IgD-negative memory B cell (primary cell): ENCODE data around the gene GHR. TPM values are rescaled to one million over a fixed set of nuclear protein-coding genes. Genes with fewer than 3 reads are reported as not detected.
"Not testable (repeated sequence)": the region's sequence is repeated elsewhere in the genome, so short reads cannot be mapped to it uniquely, and the experiment has no call there.

Source experiments
- H3K27ac Mint-ChIP-seq, 3 donors: one replicate each; pipeline ENCODE4 v1.8.0; 2020 to 2022; ENCODE audit warnings: mild to moderate bottlenecking in 3 of 3, mixed read lengths in 3 of 3, moderate library complexity in 1 of 3
- H3K27me3 Mint-ChIP-seq: one replicate; pipeline ENCODE4 v1.8.0; 2021; ENCODE audit warnings: mixed read lengths
- H3K36me3 Mint-ChIP-seq: one replicate; pipeline ENCODE4 v1.8.0; 2020; ENCODE audit warnings: mild to moderate bottlenecking, mixed read lengths
- H3K4me1 Mint-ChIP-seq, 3 donors: one replicate each; pipeline ENCODE4 v1.8.0; 2020 to 2022; ENCODE audit warnings: mixed read lengths in 3 of 3, mild to moderate bottlenecking in 1 of 3
- H3K4me3 Mint-ChIP-seq, 4 donors: one replicate each; pipeline ENCODE4 v1.8.0; 2020 to 2022; ENCODE audit warnings: mild to moderate bottlenecking in 4 of 4, mixed read lengths in 4 of 4, moderate library complexity in 3 of 4
- H3K9me3 Mint-ChIP-seq, 3 donors: one replicate each; pipeline ENCODE4 v1.8.0; 2020 to 2021; ENCODE audit warnings: mixed read lengths in 3 of 3, mild to moderate bottlenecking in 1 of 3
- polyA plus RNA-seq: library from polyadenylated mRNA; unstranded; fragments of 300-500 nt; fragmentation: Illumina TruSeq; gene quantifications from one replicate; pipeline ENCODE4 v1.2.3, GENCODE V29; 2021

GHR gene
- polyA plus RNA-seq, 1 donor from 2014 or later = not detected

GRCh38 chr5:42555797-42556196 is 132.6 kb downstream of the GHR start:
- H3K27me3 Mint-ChIP-seq = no peaks in the 10 kb centered on the region
- no peaks in the 10 kb centered on the region for H3K4me1 Mint-ChIP-seq
- H3K9me3 Mint-ChIP-seq = no peaks in the 10 kb centered on the region
- H3K27ac Mint-ChIP-seq = no peak overlapping the region
- peaks cover 2% of the 10 kb centered on the region for H3K36me3 Mint-ChIP-seq
- no peak overlapping the region for H3K4me3 Mint-ChIP-seq

- H3K36me3 Mint-ChIP-seq = no peaks in the 10 kb centered on the region
- no peaks in the 10 kb centered on the region for H3K9me3 Mint-ChIP-seq
- H3K4me3 Mint-ChIP-seq = no peak overlapping the region
- no peaks in the 10 kb centered on the region for H3K27me3 Mint-ChIP-seq
- H3K27ac Mint-ChIP-seq = no peak overlapping the region
- no peaks in the 10 kb centered on the region for H3K4me1 Mint-ChIP-seq
Measured at GRCh38 chr5:42557689-42558088, 134.4 kb downstream of the GHR start.

- no peaks in the 10 kb centered on the region for H3K36me3 Mint-ChIP-seq
- no peaks in the 10 kb centered on the region for H3K4me1 Mint-ChIP-seq
- H3K9me3 Mint-ChIP-seq = no peaks in the 10 kb centered on the region
- no peaks in the 10 kb centered on the region for H3K27me3 Mint-ChIP-seq
- H3K27ac Mint-ChIP-seq = no peak overlapping the region
- H3K4me3 Mint-ChIP-seq = no peak overlapping the region
Measured at GRCh38 chr5:42561656-42562055, 138.4 kb downstream of the GHR start.

GRCh38 chr5:42564689-42565356 is 141.6 kb downstream of the GHR start:
- Mint-ChIP-seq H3K27ac (no peak overlapping the region), H3K27me3 (no peaks in the 10 kb centered on the region), H3K4me1 (no peaks in the 10 kb centered on the region), H3K36me3 (no peaks in the 10 kb centered on the region), H3K4me3 (no peak overlapping the region), H3K9me3 (no peaks in the 10 kb centered on the region)

GRCh38 chr5:42566652-42567295 is 143.5 kb downstream of the GHR start:
- H3K4me1 Mint-ChIP-seq = no peaks in the 10 kb centered on the region
- H3K4me3 Mint-ChIP-seq = no peak overlapping the region
- no peak overlapping the region for H3K27ac Mint-ChIP-seq

GRCh38 chr5:42569325-42569724 is 146.1 kb downstream of the GHR start:
- no peaks in the 10 kb centered on the region for H3K9me3 Mint-ChIP-seq
- H3K4me1 Mint-ChIP-seq = no peaks in the 10 kb centered on the region
- peaks cover 5% of the 10 kb centered on the region for H3K27me3 Mint-ChIP-seq
- no peak overlapping the region for H3K4me3 Mint-ChIP-seq
- no peaks in the 10 kb centered on the region for H3K36me3 Mint-ChIP-seq
- no peak overlapping the region for H3K27ac Mint-ChIP-seq

More at GRCh38 chr5:42566652-42567295, 143.5 kb downstream of the GHR start:
- Mint-ChIP-seq H3K36me3 (no peaks in the 10 kb centered on the region), H3K27me3 (no peaks in the 10 kb centered on the region), H3K9me3 (no peaks in the 10 kb centered on the region)

- H3K27me3 Mint-ChIP-seq = peaks cover 6% of the 10 kb centered on the region
- no peak overlapping the region for H3K27ac Mint-ChIP-seq
Measured at GRCh38 chr5:42569953-42570548, 146.8 kb downstream of the GHR start.

GRCh38 chr5:42570966-42571960 is 148.0 kb downstream of the GHR start:
- no peak overlapping the region for H3K27ac Mint-ChIP-seq
- H3K9me3 Mint-ChIP-seq = peaks cover 0 to 2% (median 0%) of the 10 kb centered on the region in 3 donors
- H3K4me3 Mint-ChIP-seq = no peak overlapping the region
- no peaks in the 10 kb centered on the region for H3K36me3 Mint-ChIP-seq
- no peaks in the 10 kb centered on the region for H3K4me1 Mint-ChIP-seq
- H3K27me3 Mint-ChIP-seq = peaks cover 11% of the 10 kb centered on the region

More at GRCh38 chr5:42569953-42570548, 146.8 kb downstream of the GHR start:
- Mint-ChIP-seq H3K9me3 (no peaks in the 10 kb centered on the region), H3K4me1 (no peaks in the 10 kb centered on the region), H3K36me3 (no peaks in the 10 kb centered on the region), H3K4me3 (no peak overlapping the region)

- H3K27me3 Mint-ChIP-seq = peaks cover 11% of the 10 kb centered on the region
- H3K27ac Mint-ChIP-seq = no peak overlapping the region
- H3K9me3 Mint-ChIP-seq = peaks cover 0 to 2% (median 0%) of the 10 kb centered on the region in 3 donors
- no peaks in the 10 kb centered on the region for H3K4me1 Mint-ChIP-seq
- H3K4me3 Mint-ChIP-seq = no peak overlapping the region
- no peaks in the 10 kb centered on the region for H3K36me3 Mint-ChIP-seq
Measured at GRCh38 chr5:42572313-42572712, 149.1 kb downstream of the GHR start.

- no peak overlapping the region for H3K4me3 Mint-ChIP-seq
- H3K27me3 Mint-ChIP-seq = peaks cover 11% of the 10 kb centered on the region
- no peaks in the 10 kb centered on the region for H3K36me3 Mint-ChIP-seq
- H3K27ac Mint-ChIP-seq = no peak overlapping the region
- no peaks in the 10 kb centered on the region for H3K4me1 Mint-ChIP-seq
- peaks cover 0 to 2% (median 0%) of the 10 kb centered on the region in 3 donors for H3K9me3 Mint-ChIP-seq
Measured at GRCh38 chr5:42573386-42573785, 150.1 kb downstream of the GHR start.

- H3K36me3 Mint-ChIP-seq, H3K4me1 Mint-ChIP-seq, H3K9me3 Mint-ChIP-seq, H3K4me3 Mint-ChIP-seq, H3K27ac Mint-ChIP-seq: not testable (repeated sequence)
- peaks cover 11% of the 10 kb centered on the region for H3K27me3 Mint-ChIP-seq
Measured at GRCh38 chr5:42575914-42576313, 152.7 kb downstream of the GHR start.

GRCh38 chr5:42578901-42579300 is 155.7 kb downstream of the GHR start:
- not testable (repeated sequence) for H3K4me3 Mint-ChIP-seq, H3K36me3 Mint-ChIP-seq, H3K27ac Mint-ChIP-seq, H3K9me3 Mint-ChIP-seq, H3K27me3 Mint-ChIP-seq, H3K4me1 Mint-ChIP-seq

- Mint-ChIP-seq H3K27ac (no peak overlapping the region), H3K27me3 (peaks cover 7% of the 10 kb centered on the region), H3K4me1 (peaks cover 0 to 4% (median 3%) of the 10 kb centered on the region in 3 donors), H3K36me3 (peaks cover 2% of the 10 kb centered on the region), H3K4me3 (no peak overlapping the region), H3K9me3 (peaks cover 0 to 3% (median 0%) of the 10 kb centered on the region in 3 donors)
Measured at GRCh38 chr5:42579320-42579719, 156.1 kb downstream of the GHR start.

GRCh38 chr5:42581845-42582244 is 158.6 kb downstream of the GHR start:
- H3K9me3 Mint-ChIP-seq = peaks cover 0 to 2% (median 0%) of the 10 kb centered on the region in 3 donors
- H3K4me3 Mint-ChIP-seq = no peak overlapping the region
- H3K36me3 Mint-ChIP-seq = peaks cover 2% of the 10 kb centered on the region
- peaks cover 1% of the 10 kb centered on the region for H3K27me3 Mint-ChIP-seq
- no peak overlapping the region for H3K27ac Mint-ChIP-seq
- H3K4me1 Mint-ChIP-seq = peaks cover 0 to 4% (median 3%) of the 10 kb centered on the region in 3 donors

GRCh38 chr5:42582723-42583122 is 159.5 kb downstream of the GHR start:
- peaks cover 0 to 4% (median 3%) of the 10 kb centered on the region in 3 donors for H3K4me1 Mint-ChIP-seq
- no peak overlapping the region for H3K4me3 Mint-ChIP-seq
- H3K27me3 Mint-ChIP-seq = peaks cover 5% of the 10 kb centered on the region
- H3K9me3 Mint-ChIP-seq = peaks cover 0 to 2% (median 0%) of the 10 kb centered on the region in 3 donors
- H3K27ac Mint-ChIP-seq = no peak overlapping the region
- H3K36me3 Mint-ChIP-seq = peaks cover 2% of the 10 kb centered on the region
